GM21381 (cell line): Measurements from ENCODE around the gene EPRS1.
"Not testable (repeated sequence)": the region's sequence is repeated elsewhere in the genome, so short reads cannot be mapped to it uniquely, and the experiment has no call there.

ENCODE experiments used
- ATAC-seq: cut with Tn5 transposase; IDR thresholded peaks from one replicate; pipeline ENCODE4 v1.9.1; 2021; ENCODE audit warnings: mild to moderate bottlenecking, moderate library complexity; ENCODE audit not compliant: unreplicated experiment

EPRS1 gene

GRCh38 chr1:220040028-220040596 lies 6.2 kb downstream of the EPRS1 start:
- ATAC-seq, result no peak

- no peak for ATAC-seq
Measured at GRCh38 chr1:220038640-220039039, 7.7 kb downstream of the EPRS1 start.

GRCh38 chr1:220037810-220038209 lies 8.5 kb downstream of the EPRS1 start:
- ATAC-seq, result not testable (repeated sequence)

GRCh38 chr1:220032911-220033310 lies 13.4 kb downstream of the EPRS1 start:
- ATAC-seq, result no peak

GRCh38 chr1:220031287-220031686 lies 15.0 kb downstream of the EPRS1 start:
- no peak for ATAC-seq

- ATAC-seq, result no peak
Measured at GRCh38 chr1:220028346-220028895, 17.9 kb downstream of the EPRS1 start.

GRCh38 chr1:220019071-220019470 lies 27.2 kb downstream of the EPRS1 start:
- no peak for ATAC-seq

- peak; percentile 85 for ATAC-seq
Measured at GRCh38 chr1:220013497-220013896, 32.8 kb downstream of the EPRS1 start.

- ATAC-seq, result no peak
Measured at GRCh38 chr1:220012259-220012658, 34.0 kb downstream of the EPRS1 start.

- ATAC-seq, result no peak
Measured at GRCh38 chr1:220011620-220012019, 34.7 kb downstream of the EPRS1 start.

- no peak for ATAC-seq
Measured at GRCh38 chr1:220007438-220007837, 38.9 kb downstream of the EPRS1 start.

GRCh38 chr1:220005489-220005888 lies 40.8 kb downstream of the EPRS1 start:
- ATAC-seq, result no peak

GRCh38 chr1:220003610-220004299 lies 42.5 kb downstream of the EPRS1 start:
- ATAC-seq, result no peak

GRCh38 chr1:220003015-220003414 lies 43.3 kb downstream of the EPRS1 start:
- no peak for ATAC-seq

- ATAC-seq, result no peak
Measured at GRCh38 chr1:220001095-220001501, 45.2 kb downstream of the EPRS1 start.

- ATAC-seq, result no peak
Measured at GRCh38 chr1:219999821-220000220, 46.5 kb downstream of the EPRS1 start.
